Suppressor macrophage treated with lipopolysaccharide for 4 hours (primary cell): ENCODE measurements around the gene CYP46A1.

Source experiments
- DNase-seq: peaks from one replicate; pipeline ENCODE4 v3.0.0-alpha.2; 2020

CYP46A1 gene

DNA sequence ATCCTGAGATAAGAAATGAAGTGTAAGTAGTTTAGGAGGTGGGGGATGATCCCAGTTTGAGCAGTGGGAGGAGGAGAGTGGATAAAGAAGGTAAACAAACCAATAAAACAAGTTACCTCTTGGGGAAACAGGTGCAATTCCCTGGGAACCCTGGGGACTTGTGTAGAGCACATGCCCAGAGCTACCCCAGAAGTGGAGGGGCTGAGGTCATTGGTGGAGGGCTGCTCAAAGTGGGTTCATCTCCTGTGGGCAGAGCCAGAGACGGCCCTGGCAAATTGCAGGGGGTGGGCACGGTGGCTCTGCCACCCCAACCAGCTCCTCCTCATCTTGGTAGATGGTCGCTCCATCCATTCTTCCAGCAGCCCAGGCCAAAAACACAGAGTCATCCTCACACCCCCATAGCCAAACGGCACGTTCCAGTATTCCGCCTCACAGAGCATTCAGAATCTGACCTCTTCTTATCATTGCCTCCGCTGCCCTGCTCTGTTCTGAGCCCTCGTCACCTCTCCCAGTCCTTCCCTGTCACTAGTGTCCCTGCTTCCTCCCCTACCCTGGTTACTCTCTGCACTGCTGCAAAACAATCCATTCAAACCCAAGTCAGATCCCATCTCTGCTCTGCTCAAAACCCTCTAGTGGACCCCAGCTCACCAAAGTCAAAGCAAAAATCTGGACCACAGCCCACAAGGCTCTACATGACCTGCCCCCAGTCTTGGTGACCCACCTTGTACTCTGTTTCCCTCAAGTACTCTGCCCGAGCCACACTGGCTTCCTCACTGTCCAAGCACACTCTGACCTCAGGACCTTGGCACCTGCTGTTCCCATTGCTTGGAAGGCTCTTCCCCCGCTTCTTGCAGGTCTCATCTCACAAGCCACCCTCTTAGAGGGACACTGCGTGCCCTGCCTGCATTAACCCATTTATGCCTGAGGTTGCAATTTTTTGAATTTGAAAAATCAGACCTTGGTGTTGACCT lies 5.5 kb downstream of the CYP46A1 start:
- no peak for DNase-seq

DNA sequence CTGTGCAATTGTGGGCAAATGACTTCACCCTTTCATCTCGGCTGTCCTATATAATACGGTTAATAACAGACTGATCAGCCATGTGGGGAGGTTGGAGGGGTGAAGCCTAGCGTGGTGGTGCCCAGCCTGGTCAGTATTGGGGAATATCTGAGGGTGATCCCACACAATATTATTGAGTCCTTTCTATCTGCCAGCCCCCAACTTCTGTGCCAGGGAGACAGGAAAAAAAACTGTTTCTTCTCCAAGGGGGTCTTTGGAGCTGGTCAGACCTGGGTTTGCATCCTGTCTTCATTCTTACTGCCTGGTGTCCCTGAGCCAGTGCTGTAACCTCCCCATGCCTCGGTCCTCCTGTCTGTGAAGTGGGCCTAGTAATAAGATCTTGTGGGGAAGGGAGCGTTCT lies 6.5 kb downstream of the CYP46A1 start:
- DNase-seq = no peak

DNA sequence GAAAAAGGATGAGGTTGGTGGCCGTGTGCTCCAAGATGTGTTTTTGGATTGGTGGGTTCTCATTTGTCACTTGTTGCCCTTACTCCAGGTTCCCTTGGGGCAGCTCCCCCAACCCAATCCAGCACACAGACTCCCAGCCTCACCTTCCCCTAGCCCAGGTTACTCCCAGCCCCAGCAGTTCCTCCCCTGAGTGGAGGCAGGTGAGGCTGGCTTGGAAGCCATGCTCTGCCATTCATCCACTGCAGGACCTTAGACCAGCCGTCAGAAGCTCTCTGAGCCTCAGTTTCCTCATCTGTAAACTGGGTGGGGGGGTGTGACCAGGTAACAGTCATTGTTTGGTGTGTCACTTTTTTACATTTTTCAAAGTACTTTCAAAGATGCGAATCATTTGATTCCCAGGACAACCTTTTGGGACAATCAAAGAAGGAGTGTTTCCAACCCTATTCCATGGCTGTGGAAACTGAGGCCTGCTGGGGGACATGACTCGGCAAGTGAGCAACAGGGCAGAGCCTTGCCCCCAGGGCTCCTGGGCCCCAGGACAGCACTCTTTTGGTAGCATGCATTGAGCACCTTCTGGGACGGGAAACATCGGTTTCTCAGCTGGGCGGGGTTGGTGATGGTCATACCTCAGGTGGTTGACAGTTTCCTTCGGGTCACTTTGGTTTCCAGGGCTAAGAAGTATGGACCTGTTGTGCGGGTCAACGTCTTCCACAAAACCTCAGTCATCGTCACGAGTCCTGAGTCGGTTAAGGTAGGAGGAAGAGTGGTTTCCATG lies 7.2 kb downstream of the CYP46A1 start:
- DNase-seq = no peak

DNA sequence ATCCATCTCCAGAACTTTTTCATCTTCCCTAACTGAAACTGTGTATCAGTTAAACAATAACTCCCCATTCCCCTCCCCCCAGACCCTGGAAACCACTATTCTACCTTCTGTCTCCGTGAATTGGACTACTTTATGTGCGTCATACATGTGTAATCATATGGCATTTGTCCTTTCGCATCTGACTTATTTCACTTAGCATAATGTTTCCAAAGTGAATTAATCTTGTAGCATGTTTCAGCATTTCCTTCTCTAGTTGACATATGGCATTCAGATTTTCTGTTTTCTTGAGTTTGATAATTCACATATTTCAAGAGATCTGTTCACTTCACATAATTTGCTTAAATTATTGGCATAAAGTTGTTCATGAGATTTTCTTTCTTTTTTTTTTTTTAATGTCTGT lies 9.8 kb downstream of the CYP46A1 start:
- DNase-seq = no peak

DNA sequence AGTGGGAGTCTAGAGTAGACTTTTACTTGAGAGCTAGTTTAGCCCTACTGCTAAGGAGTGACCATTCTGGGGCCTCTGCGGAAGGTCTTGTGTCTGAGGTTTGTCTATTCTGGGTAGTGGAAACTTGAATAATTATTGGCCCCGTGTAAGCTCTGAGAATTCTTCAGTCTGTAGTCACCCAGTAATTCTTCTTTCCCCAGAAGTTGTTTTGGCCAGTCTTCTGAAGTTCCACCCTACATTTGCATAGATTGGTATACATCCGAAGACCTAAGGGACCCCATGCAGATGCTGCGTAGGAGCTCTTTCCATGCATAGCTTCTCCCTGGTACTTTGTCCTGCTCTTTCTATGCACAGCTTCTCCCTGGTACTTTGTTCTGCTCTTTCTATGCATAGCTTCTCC lies 12.8 kb downstream of the CYP46A1 start:
- no peak for DNase-seq

DNA sequence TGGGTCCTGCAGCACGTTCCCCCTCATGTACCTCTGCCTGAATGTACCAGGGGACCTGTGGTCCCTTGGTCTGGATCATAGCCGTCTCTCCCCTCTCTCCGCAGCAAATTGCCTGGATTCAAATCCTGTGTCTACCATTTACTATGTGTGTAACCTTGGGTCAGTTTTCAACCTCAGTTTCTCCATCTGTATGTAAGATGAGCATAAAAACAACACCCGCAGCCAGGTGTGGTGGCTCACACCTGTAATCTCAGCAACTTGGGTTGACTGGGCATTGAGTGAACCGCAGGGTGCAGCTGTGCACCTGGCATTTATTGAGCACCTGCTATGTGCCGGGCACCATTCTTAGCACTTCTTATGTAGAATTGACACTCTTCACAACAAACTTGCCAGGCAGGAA lies 14.1 kb downstream of the CYP46A1 start:
- no peak for DNase-seq

DNA sequence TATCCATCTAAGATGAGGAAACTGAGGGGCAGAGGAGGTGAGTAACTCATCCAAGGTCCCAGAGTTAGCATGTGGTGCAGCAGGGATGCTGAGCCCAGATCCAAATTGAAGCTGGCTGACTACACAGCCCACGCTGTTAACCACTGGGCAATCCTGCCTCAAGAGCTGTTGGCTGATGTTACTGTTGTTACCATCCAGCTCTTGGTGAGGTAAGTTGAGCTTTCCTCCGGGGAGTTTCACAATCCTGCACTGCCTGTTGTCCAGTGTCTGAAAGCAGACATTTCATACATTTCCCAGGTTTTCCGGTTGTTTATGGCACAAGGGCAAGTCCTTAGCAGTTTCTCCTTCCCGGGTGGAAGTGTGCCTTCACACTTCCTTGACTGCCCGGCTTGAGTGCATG lies 14.5 kb downstream of the CYP46A1 start:
- DNase-seq = no peak

DNA sequence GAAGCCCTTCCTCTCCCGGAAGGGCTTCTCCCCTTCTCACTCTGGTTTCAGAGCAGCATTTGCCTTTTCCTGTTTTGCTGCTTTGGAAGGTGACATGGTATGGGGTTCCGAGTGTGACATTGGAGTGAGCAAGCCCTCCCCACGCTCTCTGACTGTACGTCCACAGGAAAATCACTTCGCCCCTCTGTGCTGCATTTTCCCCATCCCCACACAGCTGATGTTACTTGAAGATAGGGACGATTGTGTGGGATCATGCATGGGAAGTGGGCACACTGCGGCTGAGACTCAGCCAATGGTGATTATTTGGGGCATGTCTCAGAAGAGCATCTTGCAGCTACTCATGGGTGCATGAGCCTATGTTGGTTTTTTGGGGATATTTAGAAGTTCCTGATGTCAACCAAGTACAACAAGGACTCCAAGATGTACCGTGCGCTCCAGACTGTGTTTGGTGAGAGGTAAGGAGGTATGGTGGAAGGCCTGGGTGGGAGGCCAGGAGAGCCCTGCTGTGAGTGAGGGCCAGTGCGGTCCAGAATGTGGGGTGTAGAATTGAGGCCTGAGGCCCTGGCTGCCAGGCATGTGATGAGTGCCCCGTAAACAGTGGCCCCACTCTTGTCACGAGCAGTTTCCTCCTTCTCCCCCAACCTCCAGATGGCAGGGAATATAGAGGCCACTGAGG lies 15.1 kb downstream of the CYP46A1 start:
- DNase-seq = no peak

DNA sequence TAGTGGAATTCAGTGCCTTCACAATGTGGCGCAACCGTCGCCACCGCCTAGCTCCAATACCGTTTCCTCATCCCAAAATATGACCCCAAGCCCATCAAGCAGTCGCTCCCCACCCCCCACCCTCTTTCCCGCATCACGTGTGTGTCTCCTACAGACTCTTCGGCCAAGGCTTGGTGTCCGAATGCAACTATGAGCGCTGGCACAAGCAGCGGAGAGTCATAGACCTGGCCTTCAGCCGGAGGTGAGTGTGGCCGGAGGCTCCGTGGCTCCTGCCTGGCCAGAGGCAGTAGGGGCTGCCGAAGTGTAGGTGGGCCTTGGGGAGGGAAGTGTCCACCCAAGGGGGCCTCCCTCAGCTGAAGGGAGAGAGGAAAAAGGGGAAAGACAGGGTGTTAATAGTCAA lies 15.8 kb downstream of the CYP46A1 start:
- DNase-seq = no peak

DNA sequence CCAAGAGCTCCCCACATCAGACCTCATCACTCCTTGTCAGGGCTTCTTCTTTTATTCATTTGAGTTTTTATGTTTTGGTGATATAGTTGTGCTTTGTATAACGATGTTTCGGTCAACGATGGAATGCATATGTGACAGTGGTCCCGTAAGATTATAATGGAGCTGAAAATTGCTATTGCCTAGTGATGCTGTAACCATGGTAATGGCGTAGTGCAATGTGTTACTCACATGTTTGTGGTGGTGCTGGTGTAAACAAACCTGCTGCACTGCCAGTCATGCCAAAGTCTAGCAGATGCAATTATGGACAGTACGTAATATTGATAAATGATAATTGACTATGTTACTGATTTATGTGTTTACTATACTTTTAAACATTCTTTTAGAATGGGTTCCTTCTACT lies 16.3 kb downstream of the CYP46A1 start:
- DNase-seq = no peak

DNA sequence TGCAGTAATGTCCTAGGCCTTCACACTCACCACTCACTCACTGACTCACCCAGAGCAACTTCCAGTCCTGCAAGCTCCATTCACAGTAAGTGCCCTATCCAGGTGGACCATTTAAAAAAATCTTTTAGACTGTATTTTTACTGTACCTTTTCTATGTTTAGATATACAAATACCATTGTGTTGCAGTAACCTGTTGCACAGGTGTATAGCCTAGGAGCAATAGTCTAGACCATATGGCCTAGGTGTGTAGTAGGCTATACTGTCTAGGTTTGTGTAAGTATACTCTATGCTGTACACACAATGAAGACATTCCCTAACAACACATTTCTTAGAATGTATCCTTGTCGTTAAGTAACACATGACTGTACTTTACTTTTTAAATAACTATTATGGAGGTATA lies 17.2 kb downstream of the CYP46A1 start:
- DNase-seq = no peak

DNA sequence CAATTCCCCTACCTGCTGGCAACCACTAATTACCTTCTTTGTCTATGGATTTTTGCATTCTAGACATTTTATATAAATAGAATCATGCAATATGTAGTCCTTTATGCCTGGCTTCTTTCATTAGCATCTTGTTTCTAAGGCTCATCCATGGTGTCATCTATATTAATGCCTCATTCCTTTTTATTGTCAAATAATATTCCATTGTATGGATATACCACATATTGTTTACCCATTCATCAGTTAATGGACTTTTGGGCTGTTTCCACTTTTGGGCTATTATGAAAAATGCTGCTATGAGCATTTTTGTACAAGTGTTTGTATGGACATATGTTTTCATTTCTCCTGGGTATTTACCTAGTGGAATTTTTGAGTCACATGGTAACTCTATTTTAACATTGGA lies 18.0 kb downstream of the CYP46A1 start:
- no peak for DNase-seq

DNA sequence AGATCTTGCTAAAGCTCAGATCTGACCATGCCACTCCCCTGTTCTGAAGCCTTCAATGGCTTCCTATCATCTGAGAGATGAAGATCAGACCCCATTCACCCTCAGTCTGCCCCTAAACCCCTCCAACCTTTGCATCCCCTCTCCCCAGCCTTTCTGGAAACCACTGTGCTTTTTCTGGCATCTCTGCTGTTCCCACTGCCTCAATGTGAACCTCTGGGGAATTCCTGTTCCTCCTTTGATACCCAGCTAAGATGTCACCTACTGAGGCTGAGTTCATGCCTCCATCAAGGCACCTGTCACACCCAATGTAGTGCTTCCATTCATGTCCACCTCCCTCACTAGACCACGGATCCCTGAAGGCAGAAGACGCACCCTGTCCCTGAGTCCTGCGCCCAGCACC lies 19.3 kb downstream of the CYP46A1 start:
- DNase-seq = no peak

DNA sequence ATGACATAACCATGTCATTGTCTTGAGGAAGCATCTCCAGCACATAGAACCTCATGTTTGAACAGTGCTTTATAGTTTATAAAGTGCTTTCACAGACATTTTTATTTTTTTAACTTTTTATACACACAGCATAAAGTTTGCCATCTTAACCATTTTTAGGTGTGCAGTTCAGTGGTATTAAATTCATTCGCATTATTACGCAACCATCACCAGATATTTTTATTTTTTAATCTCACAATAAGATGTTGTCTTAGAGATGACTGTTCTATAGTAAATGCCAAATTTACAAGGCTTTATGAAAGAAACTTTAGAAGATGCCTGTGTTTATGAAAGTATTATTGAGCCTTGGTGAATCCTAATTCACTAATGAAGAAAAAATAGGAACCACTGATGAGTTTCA lies 19.9 kb downstream of the CYP46A1 start:
- no peak for DNase-seq

DNA sequence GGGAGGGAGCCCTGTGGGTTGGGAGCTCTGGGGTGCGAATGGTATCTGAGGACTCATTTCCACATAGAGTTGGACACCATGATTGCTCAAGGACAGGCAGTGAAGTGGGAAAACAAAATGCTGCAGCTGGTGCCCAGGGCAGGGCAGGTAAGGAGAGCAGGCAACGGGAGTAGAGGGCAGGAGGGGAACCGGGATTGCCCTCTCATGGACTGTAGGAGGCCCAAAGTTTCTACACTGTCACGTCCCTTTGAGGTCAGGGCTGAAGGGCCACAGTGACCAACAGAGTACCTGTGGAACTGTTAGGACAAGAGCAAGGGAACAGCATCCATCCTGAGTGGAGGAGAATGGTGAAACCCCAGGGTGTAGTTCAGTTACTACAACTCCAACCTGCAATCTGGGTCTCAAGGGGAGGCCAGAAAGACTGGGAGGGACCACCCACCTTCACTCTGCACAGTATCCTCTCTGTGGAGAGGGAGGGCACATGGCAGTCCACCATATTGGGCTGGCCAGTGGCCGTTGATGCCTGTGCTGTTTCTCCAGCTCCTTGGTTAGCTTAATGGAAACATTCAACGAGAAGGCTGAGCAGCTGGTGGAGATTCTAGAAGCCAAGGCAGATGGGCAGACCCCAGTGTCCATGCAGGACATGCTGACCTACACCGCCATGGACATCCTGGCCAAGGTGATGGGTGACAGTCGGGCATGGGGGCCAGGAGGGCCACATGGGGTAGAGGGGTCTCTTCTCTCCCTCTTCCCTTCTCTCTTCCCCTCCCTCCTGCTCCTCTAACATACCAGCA lies 22.2 kb downstream of the CYP46A1 start:
- DNase-seq = no peak

DNA sequence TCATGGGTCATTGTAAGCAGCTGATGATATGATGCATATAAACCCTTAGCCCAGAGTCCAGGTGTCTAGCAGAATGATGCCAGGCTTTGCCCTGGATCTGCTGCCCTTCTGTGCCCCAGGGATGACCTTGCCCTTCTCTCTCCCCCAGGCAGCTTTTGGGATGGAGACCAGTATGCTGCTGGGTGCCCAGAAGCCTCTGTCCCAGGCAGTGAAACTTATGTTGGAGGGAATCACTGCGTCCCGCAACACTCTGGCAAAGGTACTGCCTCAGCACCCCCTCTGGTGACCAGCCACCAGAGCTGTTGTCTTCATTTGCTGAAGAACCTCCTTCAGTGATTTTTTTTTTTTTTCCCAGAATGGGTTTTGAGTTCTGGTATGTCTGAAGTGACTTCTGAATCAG lies 23.3 kb downstream of the CYP46A1 start:
- no peak for DNase-seq

DNA sequence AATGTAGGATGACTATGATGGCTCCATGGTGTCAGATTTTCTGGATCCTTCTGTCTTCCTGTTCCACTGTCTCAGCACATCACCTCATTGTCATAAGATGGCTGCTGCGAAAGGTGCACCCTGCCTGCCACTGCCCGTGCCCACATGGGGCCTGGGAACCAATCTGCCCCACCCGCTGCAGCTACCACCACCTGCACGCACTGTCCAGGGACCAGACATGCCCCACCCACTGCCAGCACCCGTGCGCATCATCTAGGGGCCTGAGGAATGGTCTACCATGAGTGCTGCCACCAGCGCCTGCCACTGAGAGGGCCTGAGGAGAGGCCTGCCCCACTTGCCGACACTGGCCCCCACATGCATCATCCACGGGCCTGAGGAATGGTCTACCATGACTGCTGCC lies 23.8 kb downstream of the CYP46A1 start:
- no peak for DNase-seq

DNA sequence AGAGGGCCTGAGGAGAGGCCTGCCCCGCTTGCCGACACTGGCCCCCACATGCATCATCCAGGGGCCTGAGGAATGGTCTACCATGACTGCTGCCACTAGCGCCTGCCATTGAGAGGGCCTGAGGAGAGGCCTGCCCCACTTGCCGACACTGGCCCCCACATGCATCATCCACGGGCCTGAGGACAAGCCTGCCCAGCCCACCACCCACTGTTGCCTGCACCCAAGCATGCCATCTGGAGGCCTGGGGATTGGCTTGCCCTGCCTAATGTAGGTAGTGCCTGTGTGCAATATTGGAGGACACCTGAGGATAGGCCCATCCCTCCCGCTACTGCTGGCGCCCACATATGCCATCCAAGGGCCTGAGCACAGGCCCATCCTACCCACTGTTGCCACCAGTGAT lies 24.4 kb downstream of the CYP46A1 start:
- no peak for DNase-seq

DNA sequence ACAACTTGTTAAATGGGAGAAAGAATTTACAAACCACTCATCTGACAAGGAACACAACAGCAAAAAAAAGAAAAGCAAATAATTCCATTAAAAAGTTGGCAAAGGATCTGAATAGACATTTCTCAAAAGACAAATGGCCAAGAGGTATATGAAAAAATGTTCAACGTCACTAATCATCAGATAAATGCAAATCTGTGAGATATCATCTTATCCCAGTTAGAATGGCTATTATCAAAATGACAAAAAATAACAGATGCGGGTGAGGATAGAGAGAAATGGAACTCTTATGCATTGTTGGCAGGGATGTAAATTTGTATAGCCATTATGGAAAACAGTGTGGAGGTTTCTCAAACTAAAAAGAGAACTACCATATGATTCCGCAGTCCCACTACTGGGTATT lies 29.9 kb downstream of the CYP46A1 start:
- no peak for DNase-seq

DNA sequence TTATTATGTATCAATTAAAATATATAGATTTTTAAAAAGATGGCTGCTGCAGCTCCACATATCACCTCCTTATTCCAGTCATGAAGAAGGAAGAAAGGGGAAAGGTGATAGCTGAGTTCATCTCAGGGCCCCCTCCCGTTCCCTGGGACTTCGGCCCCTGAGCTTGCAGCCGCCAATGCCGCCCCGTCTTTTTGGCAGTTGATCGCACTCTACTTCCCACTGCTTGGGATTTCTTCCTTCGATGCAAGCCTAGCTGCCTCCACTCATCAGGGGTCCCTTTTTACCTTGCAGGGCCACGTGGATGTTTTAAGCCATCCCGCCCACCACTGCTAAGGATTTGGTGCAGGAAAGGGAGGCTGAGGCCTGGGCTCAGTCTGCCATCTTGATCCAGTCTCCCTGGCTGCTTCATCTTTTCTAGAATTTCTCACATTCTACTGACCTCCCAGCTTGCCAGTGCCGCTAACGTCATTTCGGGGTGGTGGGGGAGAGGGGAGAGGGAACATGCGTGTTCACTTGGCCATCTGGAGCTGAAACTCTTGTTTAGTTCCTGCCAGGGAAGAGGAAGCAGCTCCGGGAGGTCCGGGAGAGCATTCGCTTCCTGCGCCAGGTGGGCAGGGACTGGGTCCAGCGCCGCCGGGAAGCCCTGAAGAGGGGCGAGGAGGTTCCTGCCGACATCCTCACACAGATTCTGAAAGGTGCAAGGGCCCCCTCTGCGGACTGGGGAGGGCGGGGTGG lies 31.3 kb downstream of the CYP46A1 start:
- DNase-seq = no peak

DNA sequence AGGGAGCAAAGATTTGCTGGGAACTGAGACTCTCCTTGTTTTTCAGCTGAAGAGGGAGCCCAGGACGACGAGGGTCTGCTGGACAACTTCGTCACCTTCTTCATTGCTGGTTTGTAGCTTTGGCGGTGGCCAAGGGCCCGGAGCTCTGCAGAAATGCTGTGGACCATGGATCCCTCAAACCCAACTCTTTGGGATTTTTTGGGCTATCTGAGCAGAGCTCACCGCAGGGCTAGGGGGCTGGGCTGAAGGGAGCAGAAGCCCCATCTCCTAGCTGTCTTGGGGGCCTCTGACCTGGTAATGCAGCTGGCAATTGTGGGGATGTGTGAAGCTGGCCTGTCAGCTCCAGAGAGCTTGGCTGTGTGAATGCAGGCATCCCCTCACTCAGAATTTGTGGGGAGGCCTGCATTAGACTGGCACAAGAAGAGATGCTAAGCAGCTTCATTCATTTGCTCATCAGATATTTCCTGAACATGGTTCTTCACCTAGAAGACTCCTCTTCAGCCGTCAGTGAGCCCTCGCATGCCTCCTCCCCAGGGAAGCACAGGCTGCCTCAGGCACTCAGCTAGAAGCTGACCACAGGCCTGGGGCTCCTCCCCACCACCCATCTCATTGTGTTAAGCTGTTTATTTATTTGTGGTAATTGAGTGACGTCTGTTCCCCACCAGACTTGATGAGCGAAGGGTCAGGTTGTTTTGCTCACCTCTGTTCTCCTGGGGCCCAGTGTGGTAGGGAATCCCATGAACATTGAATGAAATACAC lies 32.2 kb downstream of the CYP46A1 start:
- no peak for DNase-seq
